Measurements from ENCODE around the gene B4GALT2. TPM values are rescaled to one million over a fixed set of nuclear protein-coding genes. Genes with fewer than 3 reads are reported as not detected.

Gene B4GALT2
- total RNA-seq, 2 experiments from 2014 or later: 0.57 to 1.4 TPM

- ChIA-PET CTCF (ENCODE audit: unreplicated experiment) (no interaction called here), POLR2A (no interaction called here)
- no peak overlapping the region for H3K4me2 ChIP-seq (ENCODE audit: low read length)
- no TSS peak for BruUV-seq (replicated peaks)
- no peaks in the 10 kb centered on the region for H3K79me2 ChIP-seq (ENCODE audit: insufficient read depth, low read depth, low read length)
- H2AFZ ChIP-seq (ENCODE audit: low read length): no peak overlapping the region
- no peak overlapping the region for H3K27ac ChIP-seq (ENCODE audit: low read depth, low read length, poor library complexity, severe bottlenecking)
- no peaks in the 10 kb centered on the region for H3K9me2 ChIP-seq (ENCODE audit: insufficient read depth, low read length)
- H3K36me3 ChIP-seq (ENCODE audit: insufficient read depth, low read length): peaks cover 27% of the 10 kb centered on the region; the same call in 1 of the 2 replicates
- DNase-seq (ENCODE audit: low spot score): no peak
- peaks cover 5% of the 10 kb centered on the region for H3K4me1 ChIP-seq (ENCODE audit: insufficient read depth, low read length, poor library complexity, severe bottlenecking)
- H4K20me1 ChIP-seq (ENCODE audit: insufficient read depth, low read length): peaks cover 4% of the 10 kb centered on the region
- no peak overlapping the region for H3K4me3 ChIP-seq (ENCODE audit: low read depth, low read length, poor library complexity, severe bottlenecking)
- intact Hi-C loops (cut with micrococcal nuclease; ENCODE audit: unreplicated experiment): no loop called here
- TF ChIP-seq CTCF (conservative IDR thresholded peaks at IDR 0.05; ENCODE audit: low read length) (no peak), EZH2phosphoT487 (IDR thresholded peaks at IDR 0.05; ENCODE audit: borderline replicate concordance, low read depth, low read length) (no peak)
- no peaks in the 10 kb centered on the region for H3K9me3 ChIP-seq (ENCODE audit: low read length)
Observed at GRCh38 chr1:43952731-43953346, 26.2 kb upstream of the B4GALT2 start.

GRCh38 chr1:43953361-43953760 is 25.6 kb upstream of the B4GALT2 start:
- ChIA-PET POLR2A (no interaction called here), CTCF (ENCODE audit: unreplicated experiment) (no interaction called here)
- intact Hi-C loops (cut with micrococcal nuclease; ENCODE audit: unreplicated experiment): no loop called here
- peaks cover 4% of the 10 kb centered on the region for H4K20me1 ChIP-seq (ENCODE audit: insufficient read depth, low read length)
- TF ChIP-seq CTCF (conservative IDR thresholded peaks at IDR 0.05; ENCODE audit: low read length) (no peak), EZH2phosphoT487 (IDR thresholded peaks at IDR 0.05; ENCODE audit: borderline replicate concordance, low read depth, low read length) (no peak)
- H3K27ac ChIP-seq (ENCODE audit: low read depth, low read length, poor library complexity, severe bottlenecking): no peak overlapping the region
- H2AFZ ChIP-seq (ENCODE audit: low read length): no peak overlapping the region
- no peaks in the 10 kb centered on the region for H3K9me2 ChIP-seq (ENCODE audit: insufficient read depth, low read length)
- no peak overlapping the region for H3K4me3 ChIP-seq (ENCODE audit: low read depth, low read length, poor library complexity, severe bottlenecking)
- H3K36me3 ChIP-seq (ENCODE audit: insufficient read depth, low read length): peaks cover 32% of the 10 kb centered on the region; the same call in 1 of the 2 replicates
- BruUV-seq (replicated peaks): no TSS peak
- peaks cover under 1% of the 10 kb centered on the region for H3K4me1 ChIP-seq (ENCODE audit: insufficient read depth, low read length, poor library complexity, severe bottlenecking)
- no peak for DNase-seq (ENCODE audit: low spot score)
- no peaks in the 10 kb centered on the region for H3K9me3 ChIP-seq (ENCODE audit: low read length)
- no peaks in the 10 kb centered on the region for H3K79me2 ChIP-seq (ENCODE audit: insufficient read depth, low read depth, low read length)
- no peak overlapping the region for H3K4me2 ChIP-seq (ENCODE audit: low read length)

GRCh38 chr1:43954036-43954435 is 25.0 kb upstream of the B4GALT2 start:
- Histone ChIP-seq H4K20me1 (ENCODE audit: insufficient read depth, low read length) (peaks cover 4% of the 10 kb centered on the region), H3K36me3 (ENCODE audit: insufficient read depth, low read length) (peaks cover 32% of the 10 kb centered on the region; the same call in 1 of the 2 replicates), H3K79me2 (ENCODE audit: insufficient read depth, low read depth, low read length) (no peaks in the 10 kb centered on the region), H3K4me2 (ENCODE audit: low read length) (no peak overlapping the region), H3K4me3 (ENCODE audit: low read depth, low read length, poor library complexity, severe bottlenecking) (no peak overlapping the region), H2AFZ (ENCODE audit: low read length) (no peak overlapping the region), H3K27ac (ENCODE audit: low read depth, low read length, poor library complexity, severe bottlenecking) (no peak overlapping the region), H3K9me2 (ENCODE audit: insufficient read depth, low read length) (no peaks in the 10 kb centered on the region), H3K9me3 (ENCODE audit: low read length) (no peaks in the 10 kb centered on the region), H3K4me1 (ENCODE audit: insufficient read depth, low read length, poor library complexity, severe bottlenecking) (no peaks in the 10 kb centered on the region)
- BruUV-seq (replicated peaks): no TSS peak
- intact Hi-C loops (cut with micrococcal nuclease; ENCODE audit: unreplicated experiment): no loop called here
- no peak for DNase-seq (ENCODE audit: low spot score)
- POLR2A ChIA-PET: no interaction called here
- CTCF ChIA-PET (ENCODE audit: unreplicated experiment): no interaction called here
- TF ChIP-seq EZH2phosphoT487 (IDR thresholded peaks at IDR 0.05; ENCODE audit: borderline replicate concordance, low read depth, low read length) (no peak), CTCF (conservative IDR thresholded peaks at IDR 0.05; ENCODE audit: low read length) (no peak)
